Measurements from ENCODE around the gene DEK.

The DEK gene

GRCh38 chr6:18302561-18303439, 38.5 kb upstream of the DEK start:
- no peak for TF ChIP-seq POLR2AphosphoS5 (IDR thresholded peaks at IDR 0.05; ENCODE audit: low read depth, low read length)
- TF ChIP-seq TAF1 (IDR thresholded peaks at IDR 0.05; ENCODE audit: borderline replicate concordance, insufficient read depth, low read length): no peak
- TF ChIP-seq FOXP2 (optimal IDR thresholded peaks at IDR 0.05; ENCODE audit: borderline replicate concordance, extremely low read depth, extremely low read length, insufficient read depth): no peak
- TF ChIP-seq SIN3A (IDR thresholded peaks at IDR 0.05; ENCODE audit: borderline replicate concordance, insufficient read depth, low read length): no peak
- no peak for TF ChIP-seq REST (IDR thresholded peaks at IDR 0.05; ENCODE audit: insufficient read depth in 1 of 2, low read depth in 2 of 2, low read length in 2 of 2)

- TF ChIP-seq SIN3A (IDR thresholded peaks at IDR 0.05; ENCODE audit: borderline replicate concordance, insufficient read depth, low read length) (no peak), POLR2AphosphoS5 (IDR thresholded peaks at IDR 0.05; ENCODE audit: low read depth, low read length) (no peak), TAF1 (IDR thresholded peaks at IDR 0.05; ENCODE audit: borderline replicate concordance, insufficient read depth, low read length) (no peak), REST (IDR thresholded peaks at IDR 0.05; ENCODE audit: insufficient read depth in 1 of 2, low read depth in 2 of 2, low read length in 2 of 2) (no peak), FOXP2 (optimal IDR thresholded peaks at IDR 0.05; ENCODE audit: borderline replicate concordance, extremely low read depth, extremely low read length, insufficient read depth) (no peak)
Observed at GRCh38 chr6:18293076-18293904, 29.0 kb upstream of the DEK start.

GRCh38 chr6:18289283-18289682, 25.0 kb upstream of the DEK start:
- TF ChIP-seq TAF1 (IDR thresholded peaks at IDR 0.05; ENCODE audit: borderline replicate concordance, insufficient read depth, low read length) (no peak), POLR2AphosphoS5 (IDR thresholded peaks at IDR 0.05; ENCODE audit: low read depth, low read length) (no peak), SIN3A (IDR thresholded peaks at IDR 0.05; ENCODE audit: borderline replicate concordance, insufficient read depth, low read length) (no peak), REST (IDR thresholded peaks at IDR 0.05; ENCODE audit: insufficient read depth in 1 of 2, low read depth in 2 of 2, low read length in 2 of 2) (no peak), FOXP2 (optimal IDR thresholded peaks at IDR 0.05; ENCODE audit: borderline replicate concordance, extremely low read depth, extremely low read length, insufficient read depth) (no peak)

GRCh38 chr6:18284261-18284660, 19.9 kb upstream of the DEK start:
- no peak for TF ChIP-seq TAF1 (IDR thresholded peaks at IDR 0.05; ENCODE audit: borderline replicate concordance, insufficient read depth, low read length)
- no peak for TF ChIP-seq REST (IDR thresholded peaks at IDR 0.05; ENCODE audit: insufficient read depth in 1 of 2, low read depth in 2 of 2, low read length in 2 of 2)
- no peak for TF ChIP-seq FOXP2 (optimal IDR thresholded peaks at IDR 0.05; ENCODE audit: borderline replicate concordance, extremely low read depth, extremely low read length, insufficient read depth)
- no peak for TF ChIP-seq POLR2AphosphoS5 (IDR thresholded peaks at IDR 0.05; ENCODE audit: low read depth, low read length)
- no peak for TF ChIP-seq SIN3A (IDR thresholded peaks at IDR 0.05; ENCODE audit: borderline replicate concordance, insufficient read depth, low read length)
